GM21786 (cell line): ENCODE measurements around the gene SP3.
A peak's percentile ranks its signal among the peaks of the same experiment; 100 is the strongest.

Experiments
- ATAC-seq: cut with Tn5 transposase; IDR thresholded peaks from one replicate; pipeline ENCODE4 v1.9.1; 2021; ENCODE audit not compliant: unreplicated experiment

SP3 gene

DNA sequence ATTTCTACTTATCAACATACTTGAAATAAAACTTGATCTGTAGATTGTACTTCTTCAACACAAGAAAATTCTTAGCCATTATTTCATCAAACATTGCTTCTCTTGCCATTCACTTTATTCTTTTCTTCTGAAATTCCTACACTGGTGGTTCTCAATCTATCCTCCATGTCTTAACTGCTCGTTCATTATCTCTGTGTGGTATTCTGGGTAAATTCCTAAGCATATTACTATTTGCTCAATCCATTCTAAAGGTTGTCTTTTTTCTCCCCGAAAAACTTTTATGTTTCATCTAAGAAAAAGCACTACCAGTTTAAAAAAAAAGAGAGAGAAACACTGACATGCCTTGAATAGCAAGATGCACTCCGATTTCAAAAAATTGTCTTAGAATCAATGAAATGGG, 18.0 kb downstream of the SP3 start:
- ATAC-seq, result no peak

DNA sequence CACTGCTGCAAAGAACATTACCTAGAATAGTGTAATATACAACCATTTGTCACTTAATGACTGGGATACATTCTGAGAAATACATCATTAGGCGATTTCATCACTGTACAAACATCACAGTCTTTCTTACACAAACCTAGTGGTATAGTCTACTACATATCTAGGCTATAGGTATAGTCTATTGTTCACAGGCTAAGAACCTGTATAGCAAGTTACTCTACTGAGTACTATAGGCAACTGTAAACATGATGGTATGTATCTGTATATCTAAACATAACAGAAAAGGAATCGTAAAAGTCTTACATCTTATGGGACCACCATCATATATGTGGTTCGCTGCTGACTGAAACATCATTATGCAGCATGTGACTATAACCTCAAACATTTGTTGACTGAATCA, 21.4 kb downstream of the SP3 start:
- no peak for ATAC-seq

DNA sequence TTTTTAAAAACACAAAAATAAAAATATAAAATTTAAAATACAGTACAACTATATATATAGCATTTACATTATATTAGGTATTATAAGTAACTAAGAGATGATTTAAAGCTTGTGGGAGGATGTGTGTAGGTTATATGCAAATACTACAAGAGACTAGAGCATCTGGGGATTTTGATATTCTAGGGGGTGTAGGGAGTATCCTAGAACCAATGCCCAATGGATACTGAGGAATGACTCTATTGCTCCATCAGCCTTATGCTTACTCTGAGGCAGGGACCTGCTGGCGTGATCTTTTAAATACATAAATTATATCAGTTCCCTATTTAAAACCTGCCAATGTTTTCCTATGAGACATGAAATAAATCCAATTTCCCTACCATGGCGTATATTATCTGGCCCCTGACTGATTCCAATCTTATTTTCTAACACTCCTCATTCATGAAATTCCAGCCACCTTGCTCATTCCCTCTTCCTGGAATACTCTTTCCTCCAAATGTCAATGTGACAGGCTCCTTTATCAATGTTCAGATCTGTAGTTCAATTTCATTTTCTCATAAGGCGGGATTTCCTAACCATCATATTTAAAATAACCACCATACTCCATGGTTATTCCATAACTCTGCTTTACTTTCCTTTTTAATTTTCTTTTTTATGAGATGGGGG, 22.2 kb downstream of the SP3 start:
- no peak for ATAC-seq

DNA sequence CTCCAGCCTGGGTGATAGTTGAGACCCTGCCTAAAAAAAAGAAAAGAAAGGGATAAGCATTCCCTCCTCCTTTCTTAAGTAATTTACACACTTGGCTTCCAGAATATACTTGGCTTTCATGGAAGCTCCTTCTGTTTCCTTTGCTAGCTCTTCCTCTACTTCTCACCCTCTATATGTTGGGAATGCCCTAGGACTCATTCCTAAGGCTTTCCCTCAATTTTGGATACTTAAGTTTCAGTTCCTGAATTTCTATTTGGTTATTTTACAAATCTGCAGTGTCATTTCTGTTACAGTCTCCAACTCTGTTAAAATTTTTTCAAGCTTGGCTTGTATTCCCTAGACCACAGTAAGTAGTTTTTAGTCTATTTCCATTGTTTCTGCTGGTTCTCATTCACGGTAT, 23.6 kb downstream of the SP3 start:
- no peak for ATAC-seq

DNA sequence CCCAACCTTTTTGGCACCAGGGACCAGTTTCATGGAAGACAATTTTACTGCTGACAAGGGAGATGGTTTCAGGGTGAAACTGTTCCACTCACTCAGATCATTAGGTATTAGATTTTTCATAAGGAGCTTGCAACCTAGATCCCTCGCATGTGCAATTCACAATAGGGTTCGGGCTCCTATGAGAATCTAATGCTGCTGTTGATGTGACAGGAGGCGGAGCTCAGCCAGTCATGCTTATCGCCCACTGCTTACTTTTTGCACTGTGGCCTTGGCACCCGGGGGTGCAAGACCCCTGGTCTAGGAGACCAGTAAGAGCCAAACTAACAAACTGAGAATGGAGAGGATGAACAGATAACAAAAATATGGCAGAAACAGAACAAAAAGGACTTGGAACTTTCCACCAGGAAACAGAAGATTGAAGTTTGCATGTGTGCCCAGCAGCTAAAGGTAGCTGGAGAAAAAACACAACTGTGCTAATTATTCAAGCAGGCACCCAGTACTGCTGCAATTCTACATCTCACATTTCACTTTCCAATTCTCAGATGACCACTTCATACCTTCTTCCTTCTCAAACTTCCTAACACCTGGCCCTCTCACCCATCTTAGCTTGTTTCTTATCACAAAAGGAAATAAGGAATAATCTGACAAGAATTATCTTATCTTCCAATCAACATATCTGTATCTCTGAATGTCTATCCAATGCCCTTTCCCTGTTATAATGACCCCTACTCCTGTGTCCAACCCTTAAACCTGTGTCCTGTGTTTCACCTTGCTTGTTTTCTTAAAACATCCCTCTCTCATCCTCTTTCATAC, 24.8 kb downstream of the SP3 start:
- no peak for ATAC-seq

DNA sequence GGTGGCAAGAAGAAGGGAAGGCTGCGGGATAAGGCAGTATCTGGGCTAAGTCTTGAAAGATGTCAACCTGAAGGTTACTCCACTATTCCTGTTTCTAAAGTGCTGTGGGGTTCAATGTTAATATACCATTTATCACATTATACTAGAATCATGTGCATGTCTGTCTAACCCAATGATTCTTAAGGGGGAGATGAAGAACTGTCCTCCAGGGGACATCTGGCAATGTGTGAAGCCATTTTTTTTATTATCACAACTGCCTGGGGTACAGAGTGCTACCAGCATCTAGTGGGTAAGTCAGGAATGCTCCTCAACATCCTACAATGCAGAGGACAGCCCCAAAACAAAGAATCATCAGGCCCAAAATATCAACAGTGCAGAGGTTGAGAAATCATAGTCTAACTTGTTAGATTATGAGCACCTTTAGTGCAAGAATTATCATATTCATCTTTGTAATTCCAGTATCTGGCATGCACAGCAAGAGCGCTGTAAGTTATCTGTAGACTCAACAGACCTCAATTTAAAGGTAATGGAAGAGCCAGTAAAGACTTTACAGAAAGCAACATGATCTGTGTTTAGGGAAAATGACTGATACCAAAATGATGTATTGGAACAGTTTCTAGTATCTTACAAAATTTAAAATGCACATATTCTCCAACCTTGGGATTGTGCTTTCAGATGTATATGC, 26.3 kb downstream of the SP3 start:
- ATAC-seq, result no peak

DNA sequence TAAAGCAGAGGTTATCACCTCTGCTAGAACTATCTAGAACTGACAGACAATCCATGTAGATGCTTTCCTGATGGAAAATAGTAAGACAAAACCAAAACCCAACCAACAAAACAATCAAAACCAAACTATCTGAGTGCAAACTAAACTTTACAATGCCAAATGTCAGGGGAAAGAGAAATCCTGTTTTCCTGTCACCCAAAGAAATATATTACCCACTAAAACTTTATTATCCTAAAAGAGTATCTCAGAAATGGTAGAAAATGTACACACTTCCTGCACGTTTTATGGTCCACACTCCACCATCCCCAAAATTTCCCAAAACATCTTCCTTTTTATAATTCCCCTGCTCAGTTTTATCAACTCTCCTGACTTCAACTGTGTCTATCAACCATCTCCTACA, 29.9 kb downstream of the SP3 start:
- no peak for ATAC-seq

DNA sequence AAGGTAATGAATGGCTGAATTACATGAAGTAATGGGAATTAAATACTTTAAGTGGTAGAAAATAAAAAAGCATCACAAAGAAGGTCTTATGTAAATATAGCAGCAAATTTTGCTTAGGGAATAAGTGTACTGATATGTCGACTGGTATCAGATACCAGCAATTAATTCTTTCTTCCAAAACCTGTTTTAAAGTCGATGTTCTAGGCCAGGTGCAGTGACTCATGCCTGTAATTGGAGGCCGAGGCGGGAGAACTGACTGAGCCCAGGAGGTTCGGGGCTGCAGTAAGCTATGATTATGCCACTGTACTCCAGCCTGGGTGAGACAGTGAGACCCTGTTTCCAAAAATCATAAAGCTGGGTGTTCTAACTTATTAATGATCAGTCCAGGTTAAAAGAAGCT, 30.3 kb downstream of the SP3 start:
- ATAC-seq, result no peak

DNA sequence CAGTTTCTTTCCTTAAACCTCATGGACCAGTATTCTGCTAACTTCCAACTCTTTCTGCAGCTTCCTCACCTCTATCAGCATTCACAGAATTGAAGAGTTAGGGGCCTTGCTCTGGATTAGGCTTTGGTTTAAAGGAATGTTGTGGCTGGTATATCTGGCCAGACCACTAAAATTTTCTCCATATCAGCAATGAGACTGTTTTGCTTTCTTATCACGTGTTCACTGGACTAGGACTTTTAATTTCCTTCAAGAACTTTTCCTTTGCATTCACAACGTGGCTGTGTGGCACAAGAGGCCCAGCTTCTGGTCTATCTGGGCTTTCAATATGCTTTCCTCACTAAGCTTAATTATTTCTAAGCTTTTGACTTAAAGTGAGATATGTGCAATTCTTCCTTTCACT, 33.4 kb downstream of the SP3 start:
- no peak for ATAC-seq

DNA sequence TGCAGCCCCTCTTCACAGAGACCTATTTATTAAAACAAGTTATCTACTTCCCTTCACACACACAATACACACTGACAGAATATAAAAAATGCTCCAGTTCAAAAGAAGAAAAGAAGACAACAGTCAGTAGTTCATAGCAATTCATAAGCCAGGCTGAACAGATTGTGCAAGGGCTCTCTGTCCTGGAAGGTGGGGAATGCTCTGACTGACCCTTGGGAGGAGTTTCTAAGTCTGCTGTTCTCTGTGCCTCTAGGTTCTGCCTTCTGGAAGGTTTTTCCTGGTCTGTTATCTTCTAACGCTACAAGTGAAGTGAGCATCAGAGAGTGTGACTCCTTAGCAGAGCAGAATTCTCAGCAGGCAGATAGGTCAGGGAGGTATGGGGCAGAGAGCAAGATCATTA, 35.7 kb downstream of the SP3 start:
- no peak for ATAC-seq

DNA sequence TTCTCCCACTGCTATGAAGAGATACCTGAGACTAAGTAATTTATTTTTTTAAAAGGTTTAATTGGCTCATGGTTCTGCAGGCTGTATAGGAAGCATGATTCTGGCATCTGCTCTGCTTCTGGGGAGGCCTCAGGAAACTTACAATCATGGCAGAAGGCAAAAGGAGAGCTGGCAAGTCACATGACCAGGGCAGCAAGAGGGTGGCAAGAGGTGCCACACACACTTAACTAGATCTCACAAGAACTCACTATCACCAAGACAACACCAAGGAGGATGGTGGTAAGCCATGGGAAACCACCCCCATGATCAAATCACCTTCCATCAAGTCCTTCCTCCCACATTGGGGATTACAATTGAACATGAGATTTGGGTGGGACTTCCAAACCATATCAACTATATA, 38.3 kb downstream of the SP3 start:
- ATAC-seq, result no peak

DNA sequence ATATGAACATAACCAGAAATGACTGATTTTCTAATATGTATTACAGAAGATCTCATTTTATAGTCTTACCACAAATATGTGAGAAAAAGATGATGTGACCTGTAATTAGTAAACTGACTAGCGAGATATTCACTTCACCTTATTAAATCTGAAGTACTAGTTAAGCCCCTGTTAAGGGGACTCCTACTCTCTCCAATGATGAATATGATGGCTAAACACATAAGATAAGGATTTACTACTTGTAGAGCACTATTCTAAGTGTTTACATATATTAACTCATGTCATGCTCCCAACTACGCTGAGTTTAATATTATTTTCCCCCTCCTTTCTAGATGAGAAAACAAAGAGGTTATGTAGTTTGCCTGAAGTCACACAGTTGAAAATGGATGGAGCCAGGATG, 40.9 kb downstream of the SP3 start:
- no peak for ATAC-seq

DNA sequence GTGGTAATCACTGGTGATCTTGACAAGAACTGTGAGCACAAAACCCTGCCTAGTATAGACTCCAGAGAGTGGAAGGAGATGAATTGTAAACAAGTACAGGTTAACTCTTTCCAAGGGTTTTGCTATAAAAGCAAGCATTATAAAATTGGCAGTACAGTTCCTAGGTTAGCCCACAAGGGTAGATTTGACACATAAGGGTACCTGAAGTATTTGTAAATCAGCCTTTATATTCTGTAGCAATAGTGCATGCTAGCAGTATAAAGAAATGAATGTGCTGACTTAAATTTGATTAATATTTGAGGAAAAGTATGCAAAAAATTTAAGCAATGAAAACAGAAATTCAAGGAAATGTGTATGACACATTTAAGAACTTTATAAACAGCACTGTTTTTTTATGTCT, 42.4 kb downstream of the SP3 start:
- ATAC-seq, result no peak

DNA sequence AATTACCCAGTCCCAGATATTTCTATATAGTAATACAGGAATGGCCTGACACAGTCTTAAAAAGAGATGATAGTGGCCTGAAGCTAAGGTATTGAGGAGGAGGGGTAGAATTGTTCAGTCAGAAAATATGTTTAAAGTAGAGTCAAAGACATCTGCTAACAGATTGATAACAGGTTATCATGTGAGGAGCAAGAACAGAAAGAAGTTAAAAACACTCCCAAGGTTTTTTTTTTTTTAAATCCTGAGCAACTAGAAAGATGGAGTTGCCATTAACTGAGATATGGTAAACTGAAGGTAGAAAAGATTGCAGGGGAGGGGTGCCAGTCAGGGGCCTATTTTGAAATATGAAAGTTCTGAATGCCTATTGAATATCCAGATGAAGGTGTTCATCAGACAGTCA, 43.1 kb downstream of the SP3 start:
- no peak for ATAC-seq

DNA sequence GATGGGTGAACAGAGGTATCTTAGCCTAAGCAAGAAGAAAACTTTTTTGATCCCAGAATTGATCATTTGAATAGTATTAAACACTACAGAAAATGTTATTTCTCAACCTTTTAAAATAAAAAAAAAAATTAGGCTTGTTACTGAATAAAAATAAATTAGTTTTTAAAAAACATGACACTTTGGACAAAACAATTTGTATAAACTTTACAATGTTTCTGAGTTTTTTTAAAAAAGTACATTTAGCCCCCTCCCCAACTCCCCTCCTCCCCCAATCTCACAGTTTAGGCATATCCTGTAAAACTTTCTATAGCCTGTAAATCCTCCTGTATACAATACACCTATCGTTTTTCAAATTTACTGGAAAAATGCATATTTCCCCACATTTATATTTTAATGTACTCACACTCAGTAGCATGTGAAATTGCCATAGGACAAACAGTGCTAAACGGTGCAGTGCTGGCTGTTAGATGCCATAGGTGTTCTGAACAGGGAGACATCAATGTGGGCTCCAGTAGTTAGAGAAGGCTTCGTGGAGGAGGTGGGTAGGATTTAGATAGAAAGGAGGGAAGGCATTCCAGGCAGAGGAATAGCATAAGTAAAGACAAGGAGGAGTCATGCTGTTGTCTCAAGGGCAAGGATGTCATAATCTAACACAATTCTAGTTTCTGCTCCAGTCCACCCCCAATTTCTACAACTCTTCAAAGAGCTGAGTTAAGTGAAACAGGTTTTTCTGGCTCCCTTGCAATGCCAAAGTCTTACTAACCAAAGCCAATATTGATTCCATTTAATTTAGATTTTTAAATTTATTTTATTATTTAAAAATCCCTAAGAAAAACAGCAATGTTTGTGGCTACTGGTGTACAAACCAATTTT, 50.9 kb downstream of the SP3 start:
- ATAC-seq, result no peak

DNA sequence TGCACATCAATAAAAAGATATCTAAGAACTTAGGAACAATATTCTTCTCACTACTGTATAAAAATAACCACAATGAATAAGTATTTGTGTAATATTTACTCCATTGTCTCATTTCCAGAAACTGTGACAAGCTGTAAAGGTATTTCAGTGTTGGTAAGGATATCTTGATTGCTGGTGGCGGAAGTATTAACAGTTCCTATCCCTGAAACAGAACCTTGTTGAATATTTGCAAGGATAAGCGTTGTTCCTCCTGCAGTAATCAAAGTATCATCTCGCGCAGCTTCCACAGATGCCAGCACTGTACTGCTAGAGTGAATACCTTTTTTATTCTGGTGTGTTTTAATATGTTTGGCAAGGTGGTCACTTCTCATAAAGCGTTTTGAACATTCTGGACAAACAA, 55.3 kb downstream of the SP3 start:
- ATAC-seq, result no peak

DNA sequence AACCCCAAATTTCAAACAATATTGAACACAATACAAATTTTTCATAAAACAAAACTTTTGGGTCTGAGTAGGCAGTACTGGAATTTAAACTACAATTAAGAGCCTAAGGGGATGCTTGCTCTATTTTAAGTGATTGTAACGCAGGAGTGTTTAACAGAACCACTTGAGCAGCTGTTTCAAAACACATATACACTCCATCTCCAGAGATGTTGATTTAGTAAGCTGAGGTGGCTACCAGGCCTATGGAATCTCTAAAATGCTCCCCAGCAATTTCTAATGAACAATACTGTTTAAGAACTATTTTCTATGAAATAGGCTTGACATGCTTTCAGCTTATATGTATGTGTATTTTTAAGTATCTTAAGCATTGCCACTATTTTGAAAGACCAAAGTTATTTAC, 58.5 kb downstream of the SP3 start:
- no peak for ATAC-seq

DNA sequence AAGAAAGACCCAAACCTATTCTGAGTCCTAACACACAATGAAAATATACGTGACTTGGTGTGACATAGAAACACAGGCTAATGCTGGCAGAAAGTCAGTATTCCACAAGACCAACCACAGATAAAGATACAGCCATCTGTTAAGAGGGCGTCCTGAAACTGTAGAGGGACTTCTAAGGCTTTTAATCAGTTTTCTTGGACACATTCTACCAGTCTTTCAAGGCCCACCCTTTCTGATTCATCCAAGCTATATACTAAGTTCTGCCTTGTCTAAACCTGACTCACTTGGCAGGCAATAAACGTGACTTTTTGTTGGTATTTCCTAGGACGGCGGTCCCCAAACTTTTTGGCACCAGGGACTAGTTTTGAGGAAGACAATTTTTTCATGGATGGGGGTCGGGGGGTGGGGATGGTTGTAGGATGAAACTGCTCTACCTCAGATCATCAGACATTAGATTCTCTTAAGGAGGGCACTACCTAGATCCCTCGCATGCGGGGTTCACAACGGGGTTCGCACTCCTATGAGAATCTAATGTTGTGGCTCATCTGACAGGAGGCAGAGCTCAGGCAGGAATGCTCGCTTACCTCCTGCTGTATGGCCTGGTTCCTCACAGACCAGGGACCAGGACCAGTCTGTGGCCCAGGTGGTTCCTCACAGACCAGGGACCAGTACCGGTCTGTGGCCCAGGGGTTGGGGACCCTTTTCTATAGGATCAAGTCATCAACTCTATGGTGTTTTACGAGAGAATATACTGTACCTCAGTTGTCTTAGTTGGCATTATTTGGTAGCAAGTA, 61.4 kb downstream of the SP3 start:
- no peak for ATAC-seq

DNA sequence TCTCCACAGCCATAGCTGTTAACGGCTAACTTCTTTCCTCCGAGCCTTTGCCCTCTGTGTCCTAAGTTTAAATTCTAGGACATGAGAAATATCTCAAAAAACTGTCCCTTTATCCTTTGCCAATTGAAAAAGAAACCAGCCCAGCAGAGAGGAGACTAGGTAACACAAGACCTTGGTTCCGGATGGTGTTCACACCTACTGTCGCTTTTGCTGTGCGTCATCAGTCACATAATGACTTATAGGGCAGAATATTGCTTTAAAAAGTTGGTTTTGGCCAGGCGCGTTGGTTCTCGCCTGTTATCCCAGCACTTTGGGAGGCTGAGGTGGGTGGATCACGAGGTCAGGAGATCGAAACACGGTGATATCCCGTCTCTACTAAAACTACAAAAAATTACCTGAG, 66.2 kb downstream of the SP3 start:
- no peak for ATAC-seq

DNA sequence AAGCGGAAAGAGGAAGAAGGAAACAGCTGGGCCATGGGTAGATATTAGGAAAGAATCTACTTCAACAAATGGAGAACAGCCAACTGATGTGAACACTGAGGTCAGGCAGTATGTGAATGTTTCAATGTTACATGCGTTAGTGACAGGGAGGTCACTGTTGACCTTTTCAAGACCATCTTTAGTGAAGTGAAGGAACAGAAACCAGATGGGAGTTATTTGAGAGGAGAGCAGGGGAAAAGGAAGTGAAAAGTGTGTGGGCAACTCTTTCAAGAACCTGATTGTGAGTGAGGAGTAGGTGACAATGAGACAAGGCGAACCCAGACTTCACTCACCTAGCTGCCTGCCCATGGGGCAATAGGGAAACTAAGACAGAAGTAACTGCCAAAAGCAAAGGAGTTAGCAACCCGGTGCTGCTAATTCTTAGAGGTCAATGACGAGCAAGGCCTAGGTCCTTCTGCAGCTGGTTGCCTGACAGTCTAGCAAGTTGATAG, 67.0 kb downstream of the SP3 start:
- peak; percentile 97 for ATAC-seq
